Measurements from ENCODE around the gene RABGGTB. TPM values are rescaled to one million over a fixed set of nuclear protein-coding genes. Genes with fewer than 3 reads are reported as not detected.

The RABGGTB gene
- total and polyA plus RNA-seq, 12 donors, result 37.6 to 170 (median 83.1) TPM

DNA sequence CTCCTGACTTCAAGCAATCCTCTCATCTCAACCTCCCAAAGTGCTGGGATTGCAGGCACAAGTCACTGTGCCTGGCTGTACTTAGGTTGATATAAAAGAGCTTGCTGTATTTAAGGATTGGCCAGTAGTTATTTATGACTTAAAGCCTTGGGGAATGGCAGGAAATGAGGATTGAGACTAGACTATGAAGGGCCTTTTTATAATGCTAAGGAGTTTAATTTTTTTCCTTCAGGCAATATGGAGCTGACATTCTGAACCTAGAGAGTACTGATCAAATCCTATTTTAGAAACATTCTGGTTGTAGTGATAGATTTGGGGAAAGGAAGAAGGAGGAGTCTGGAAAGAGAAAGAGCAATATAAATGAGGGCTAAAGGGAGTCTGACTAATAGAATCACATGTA lies 55.4 kb downstream of the RABGGTB start:
- Histone ChIP-seq H3K9me3 (replicated peaks in 1 of 3) (no peaks in the 10 kb centered on the region), H3K36me3 (replicated peaks in 1 of 2) (no peaks in the 10 kb centered on the region), H3K27me3 (no peaks in the 10 kb centered on the region), H3K27ac (no peak overlapping the region), H3K4me3 (no peak overlapping the region), H3K4me1 (replicated peaks in 1 of 2) (no peaks in the 10 kb centered on the region)
- no peak for DNase-seq
- no peak for TF ChIP-seq POLR2A (IDR thresholded peaks at IDR 0.05)
- TF ChIP-seq, protein P1, sequence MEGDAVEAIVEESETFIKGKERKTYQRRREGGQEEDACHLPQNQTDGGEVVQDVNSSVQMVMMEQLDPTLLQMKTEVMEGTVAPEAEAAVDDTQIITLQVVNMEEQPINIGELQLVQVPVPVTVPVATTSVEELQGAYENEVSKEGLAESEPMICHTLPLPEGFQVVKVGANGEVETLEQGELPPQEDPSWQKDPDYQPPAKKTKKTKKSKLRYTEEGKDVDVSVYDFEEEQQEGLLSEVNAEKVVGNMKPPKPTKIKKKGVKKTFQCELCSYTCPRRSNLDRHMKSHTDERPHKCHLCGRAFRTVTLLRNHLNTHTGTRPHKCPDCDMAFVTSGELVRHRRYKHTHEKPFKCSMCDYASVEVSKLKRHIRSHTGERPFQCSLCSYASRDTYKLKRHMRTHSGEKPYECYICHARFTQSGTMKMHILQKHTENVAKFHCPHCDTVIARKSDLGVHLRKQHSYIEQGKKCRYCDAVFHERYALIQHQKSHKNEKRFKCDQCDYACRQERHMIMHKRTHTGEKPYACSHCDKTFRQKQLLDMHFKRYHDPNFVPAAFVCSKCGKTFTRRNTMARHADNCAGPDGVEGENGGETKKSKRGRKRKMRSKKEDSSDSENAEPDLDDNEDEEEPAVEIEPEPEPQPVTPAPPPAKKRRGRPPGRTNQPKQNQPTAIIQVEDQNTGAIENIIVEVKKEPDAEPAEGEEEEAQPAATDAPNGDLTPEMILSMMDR (IDR thresholded peaks at IDR 0.05), result no peak
- intact Hi-C loops (cut with DNase I), result no loop called here

Small RNA genes within 50 kb of the gene (small RNA-seq; reads per million reads assigned to genes)
- gene SNORD45A (0 reads per million in 2 donors), gene SNORD45B (0 reads per million in 2 donors), gene SNORD45C (0 reads per million in 2 donors)

Other genes starting within 250 kb of the RABGGTB start
- gene SLC44A5, start 175.1 kb upstream of the RABGGTB start, total RNA-seq, result 1 to 10 TPM in 1 of 9 donors, under 1 TPM in 8; 0.17 to 2.2 (median 0.47) TPM
- gene SLC44A5, start 175.1 kb upstream of the RABGGTB start, polyA plus RNA-seq, result 1 to 10 TPM in 1 of 3 donors, under 1 TPM in 2; 0.38 to 1.2 (median 0.80) TPM
- gene ACADM, start 61.5 kb upstream of the RABGGTB start, total RNA-seq, result 100 to 1,000 TPM in 5 of 9 donors, 10 to 100 TPM in 4; 86.1 to 196 (median 108) TPM
- gene ACADM, start 61.5 kb upstream of the RABGGTB start, polyA plus RNA-seq, result 100 to 1,000 TPM in 1 of 3 donors, 10 to 100 TPM in 2; 23.1 to 208 (median 23.5) TPM
- under 1 TPM in 7 of 9 donors, not detected in 2; 0.14 to 0.33 (median 0.18) TPM for gene MSH4, start 10.6 kb downstream of the RABGGTB start, total RNA-seq
- under 1 TPM; 0.07 to 0.32 (median 0.27) TPM for gene MSH4, start 10.6 kb downstream of the RABGGTB start, polyA plus RNA-seq
- gene ASB17, start 146.1 kb downstream of the RABGGTB start, total RNA-seq, result not detected
- not detected for gene ASB17, start 146.1 kb downstream of the RABGGTB start, polyA plus RNA-seq

Data from adrenal gland (tissue), 12 donors.